ENCODE measurements around the gene C1QTNF6. TPM values are rescaled to one million over a fixed set of nuclear protein-coding genes. Genes with fewer than 3 reads are reported as not detected.

C1QTNF6 gene
- total and polyA plus RNA-seq, 7 experiments from 2014 or later: 1.1 to 27.6 (median 14.5) TPM

- H3K27me3 Mint-ChIP-seq: no peaks in the 10 kb centered on the region
- H3K4me3 Mint-ChIP-seq: peak overlapping the region; percentile 80 to 90 (median 86)
- no peaks in the 10 kb centered on the region for H3K9me3 ChIP-seq (ENCODE audit: control insufficient read depth in 2 of 3, low read length in 3 of 3)
- H3K4me3 ChIP-seq (ENCODE audit: low read length): peak overlapping the region; percentile 90
- H3K4me1 Mint-ChIP-seq: peaks cover 28 to 67% (median 52%) of the 10 kb centered on the region in 7 donors
- peaks cover 40 to 46% of the 10 kb centered on the region in 2 donors for H3K4me1 ChIP-seq (ENCODE audit: control insufficient read depth in 2 of 2, insufficient read depth in 2 of 2, low read length in 2 of 2)
- DNase-seq (no peak), ATAC-seq (no peak)
- ChIA-PET POLR2A (interaction anchor here (0.8 to 14.7 kb wide), 14 partner anchors 11 to 118 kb away, joined by 3 to 256 read pairs (median 7); partner anchors contain the start of genes IL2RB and RAC2), CTCF (interaction anchor here (0.5 to 3.5 kb wide), 22 partner anchors 10 to 342 kb away, joined by 3 to 18 read pairs (median 5); partner anchors contain the start of gene RAC2)
- H3K27ac Mint-ChIP-seq: peak overlapping the region; percentile 87 to 99 (median 96)
- H3K36me3 ChIP-seq (ENCODE audit: control insufficient read depth in 2 of 3, insufficient read depth in 3 of 3, low read length in 3 of 3): no peaks in the 10 kb centered on the region
- no peaks in the 10 kb centered on the region for H3K9me3 Mint-ChIP-seq
- peak overlapping the region; percentile 86 for H3K27ac ChIP-seq (ENCODE audit: low read depth, low read length)
- no peaks in the 10 kb centered on the region for H3K27me3 ChIP-seq (ENCODE audit: control insufficient read depth in 2 of 2, insufficient read depth in 2 of 2, low read length in 2 of 2)
- intact Hi-C loops (cut with micrococcal nuclease): loop anchor here (1.0 to 10.0 kb wide), 7 partner anchors 31 to 415 kb away; no protein-coding TSS in a partner anchor
- peaks cover 0 to 7% (median 0%) of the 10 kb centered on the region in 5 donors for H3K36me3 Mint-ChIP-seq
Measured at GRCh38 chr22:37197451-37198257, 9.6 kb upstream of the C1QTNF6 start.

- intact Hi-C loops (cut with micrococcal nuclease): loop anchor here in 1 of 2 donors (5.0 to 10.0 kb wide), 2 partner anchors 219 to 342 kb away; no protein-coding TSS in a partner anchor
- H3K27me3 Mint-ChIP-seq: no peaks in the 10 kb centered on the region
- no peaks in the 10 kb centered on the region for H3K9me3 Mint-ChIP-seq
- no peak for ATAC-seq
- POLR2A ChIA-PET: interaction anchor here (1.1 to 14.7 kb wide), 9 partner anchors 12 to 113 kb away, joined by 3 to 256 read pairs (median 8); partner anchors contain the start of genes IL2RB and RAC2
- peaks cover 30 to 68% (median 52%) of the 10 kb centered on the region in 7 donors for H3K4me1 Mint-ChIP-seq
- Histone ChIP-seq H3K27me3 (ENCODE audit: control insufficient read depth in 2 of 2, insufficient read depth in 2 of 2, low read length in 2 of 2) (no peaks in the 10 kb centered on the region), H3K36me3 (ENCODE audit: control insufficient read depth in 2 of 3, insufficient read depth in 3 of 3, low read length in 3 of 3) (no peaks in the 10 kb centered on the region), H3K9me3 (ENCODE audit: control insufficient read depth in 2 of 3, low read length in 3 of 3) (no peaks in the 10 kb centered on the region), H3K27ac (ENCODE audit: low read depth, low read length) (peak overlapping the region; percentile 86), H3K4me1 (ENCODE audit: control insufficient read depth in 2 of 2, insufficient read depth in 2 of 2, low read length in 2 of 2) (peaks cover 40 to 44% of the 10 kb centered on the region in 2 donors), H3K4me3 (ENCODE audit: low read length) (no peak overlapping the region)
- DNase-seq: no peak
- H3K27ac Mint-ChIP-seq: peak overlapping the region; percentile 32 to 99 (median 93)
- CTCF ChIA-PET: interaction anchor here (0.5 to 3.5 kb wide), 20 partner anchors 13 to 1661 kb away, joined by 3 to 18 read pairs (median 5); no protein-coding TSS in a partner anchor
- H3K36me3 Mint-ChIP-seq: peaks cover 0 to 8% (median 0%) of the 10 kb centered on the region in 5 donors
- H3K4me3 Mint-ChIP-seq: peak overlapping the region in 2 of 10 donors; percentile 16 to 90
Measured at GRCh38 chr22:37196539-37197450, 8.7 kb upstream of the C1QTNF6 start.

GRCh38 chr22:37195921-37196320, 7.9 kb upstream of the C1QTNF6 start:
- Mint-ChIP-seq H3K27ac (peak overlapping the region in 8 of 9 donors; percentile 36 to 94 (median 76)), H3K27me3 (no peaks in the 10 kb centered on the region), H3K4me3 (no peak overlapping the region), H3K36me3 (peaks cover 0 to 9% (median 0%) of the 10 kb centered on the region in 5 donors), H3K4me1 (peaks cover 30 to 64% (median 49%) of the 10 kb centered on the region in 7 donors), H3K9me3 (no peaks in the 10 kb centered on the region)
- no peak overlapping the region for H3K4me3 ChIP-seq (ENCODE audit: low read length)
- ChIA-PET CTCF (interaction anchor here (1.2 to 2.3 kb wide), 2 partner anchors 28 to 119 kb away, joined by 4 to 17 read pairs; no protein-coding TSS in a partner anchor), POLR2A (no interaction called here)
- H3K27me3 ChIP-seq (ENCODE audit: control insufficient read depth in 2 of 2, insufficient read depth in 2 of 2, low read length in 2 of 2): no peaks in the 10 kb centered on the region
- H3K9me3 ChIP-seq (ENCODE audit: control insufficient read depth in 2 of 3, low read length in 3 of 3): no peaks in the 10 kb centered on the region
- no peaks in the 10 kb centered on the region for H3K36me3 ChIP-seq (ENCODE audit: control insufficient read depth in 2 of 3, insufficient read depth in 3 of 3, low read length in 3 of 3)
- peaks cover 40% of the 10 kb centered on the region in 2 donors for H3K4me1 ChIP-seq (ENCODE audit: control insufficient read depth in 2 of 2, insufficient read depth in 2 of 2, low read length in 2 of 2)
- intact Hi-C loops (cut with micrococcal nuclease): loop anchor here in 1 of 2 donors (5.0 to 10.0 kb wide), 2 partner anchors 219 to 341 kb away; no protein-coding TSS in a partner anchor
- ATAC-seq (no peak), DNase-seq (no peak)
- H3K27ac ChIP-seq (ENCODE audit: low read depth, low read length): no peak overlapping the region

- peak overlapping the region in 6 of 10 donors; percentile 2 to 80 (median 44) for H3K4me3 Mint-ChIP-seq
- DNase-seq (no peak), ATAC-seq (no peak)
- ChIA-PET POLR2A (interaction anchor here (1.2 to 2.1 kb wide), 5 partner anchors 24 to 114 kb away, joined by 3 to 6 read pairs (median 5); no protein-coding TSS in a partner anchor), CTCF (interaction anchor here (1.0 kb wide), 1 partner anchor 118 kb away, joined by 5 read pairs; no protein-coding TSS in a partner anchor)
- Histone ChIP-seq H3K4me3 (ENCODE audit: low read length) (no peak overlapping the region), H3K9me3 (ENCODE audit: control insufficient read depth in 2 of 3, low read length in 3 of 3) (no peaks in the 10 kb centered on the region), H3K36me3 (ENCODE audit: control insufficient read depth in 2 of 3, insufficient read depth in 3 of 3, low read length in 3 of 3) (no peaks in the 10 kb centered on the region), H3K27ac (ENCODE audit: low read depth, low read length) (peak overlapping the region; percentile 58), H3K27me3 (ENCODE audit: control insufficient read depth in 2 of 2, insufficient read depth in 2 of 2, low read length in 2 of 2) (no peaks in the 10 kb centered on the region), H3K4me1 (ENCODE audit: control insufficient read depth in 2 of 2, insufficient read depth in 2 of 2, low read length in 2 of 2) (peaks cover 33 to 37% of the 10 kb centered on the region in 2 donors)
- no peaks in the 10 kb centered on the region for H3K27me3 Mint-ChIP-seq
- H3K36me3 Mint-ChIP-seq: peaks cover 0 to 14% (median 0%) of the 10 kb centered on the region in 5 donors
- intact Hi-C loops (cut with micrococcal nuclease): loop anchor here (1.0 to 10.0 kb wide), 4 partner anchors 8 to 340 kb away; no protein-coding TSS in a partner anchor
- peak overlapping the region in 7 of 9 donors; percentile 70 to 95 (median 92) for H3K27ac Mint-ChIP-seq
- H3K9me3 Mint-ChIP-seq: no peaks in the 10 kb centered on the region
- H3K4me1 Mint-ChIP-seq: peaks cover 27 to 57% (median 48%) of the 10 kb centered on the region in 7 donors
Measured at GRCh38 chr22:37194750-37195149, 6.7 kb upstream of the C1QTNF6 start.

- CTCF ChIA-PET: interaction anchor here (0.7 to 3.4 kb wide), 5 partner anchors 23 to 72 kb away, joined by 3 to 15 read pairs (median 3); partner anchors contain the start of gene IL2RB
- H3K4me1 Mint-ChIP-seq: peaks cover 27 to 59% (median 49%) of the 10 kb centered on the region in 7 donors
Measured at GRCh38 chr22:37193629-37194191, 5.7 kb upstream of the C1QTNF6 start.

More at GRCh38 chr22:37193629-37194191, 5.7 kb upstream of the C1QTNF6 start:
- H3K9me3 Mint-ChIP-seq: no peaks in the 10 kb centered on the region
- POLR2A ChIA-PET: interaction anchor here (0.9 to 2.1 kb wide), 15 partner anchors 23 to 143 kb away, joined by 3 to 7 read pairs (median 5); partner anchors contain the start of genes IL2RB and RAC2
- Histone ChIP-seq H3K9me3 (ENCODE audit: control insufficient read depth in 2 of 3, low read length in 3 of 3) (no peaks in the 10 kb centered on the region), H3K36me3 (ENCODE audit: control insufficient read depth in 2 of 3, insufficient read depth in 3 of 3, low read length in 3 of 3) (no peaks in the 10 kb centered on the region), H3K27ac (ENCODE audit: low read depth, low read length) (peak overlapping the region; percentile 58), H3K4me1 (ENCODE audit: control insufficient read depth in 2 of 2, insufficient read depth in 2 of 2, low read length in 2 of 2) (peaks cover 30 to 42% of the 10 kb centered on the region in 2 donors), H3K27me3 (ENCODE audit: control insufficient read depth in 2 of 2, insufficient read depth in 2 of 2, low read length in 2 of 2) (no peaks in the 10 kb centered on the region), H3K4me3 (ENCODE audit: low read length) (peak overlapping the region; percentile 17)
- DNase-seq: peak in 8 of 9 donors; percentile 44 to 63 (median 54)
- peak overlapping the region; percentile 8 to 84 (median 68) for H3K4me3 Mint-ChIP-seq
- H3K27me3 Mint-ChIP-seq: no peaks in the 10 kb centered on the region
- H3K36me3 Mint-ChIP-seq: peaks cover 0 to 19% (median 4%) of the 10 kb centered on the region in 5 donors
- ATAC-seq: peak; percentile 56
- peak overlapping the region; percentile 75 to 96 (median 92) for H3K27ac Mint-ChIP-seq
- intact Hi-C loops (cut with micrococcal nuclease): loop anchor here (1.0 to 10.0 kb wide), 3 partner anchors 7 to 339 kb away; no protein-coding TSS in a partner anchor

Data from naive thymus-derived CD4-positive, alpha-beta T cell (primary cell).